Spleen (tissue), 11 donors: Measurements from ENCODE around the gene ANXA4. TPM values are rescaled to one million over a fixed set of nuclear protein-coding genes. Genes with fewer than 3 reads are reported as not detected.
"Not testable (repeated sequence)": the region's sequence is repeated elsewhere in the genome, so short reads cannot be mapped to it uniquely, and the experiment has no call there.

Source experiments
- DNase-seq: peaks from one replicate; pipeline ENCODE4 v3.0.0-alpha.2; 2020
- H3K27ac ChIP-seq, 8 donors: fragments of 200-600 bp; sonication (generic) in 7 of 8; 1 replicate in 4 of 8; 2 replicates in 4 of 8; pipeline versions ENCODE4 v1.5.0 to v1.8.0; 2016 to 2021; ENCODE audit warnings: inconsistent platforms in 4 of 8, mild to moderate bottlenecking in 4 of 8, moderate library complexity in 1 of 8
- H3K27me3 ChIP-seq, 7 donors: fragments of 200-600 bp; sonication (generic) in 6 of 7; replicated peaks in 1 of 7; 1 replicate in 4 of 7; 2 replicates in 3 of 7; pipeline versions ENCODE4 v1.5.0 to v1.8.0; 2016 to 2021; ENCODE audit warnings: inconsistent platforms in 3 of 7, mild to moderate bottlenecking in 1 of 7
- H3K36me3 ChIP-seq, 6 donors: fragments of 200-600 bp; sonication (generic) in 5 of 6; 1 replicate in 4 of 6; 2 replicates in 2 of 6; pipeline versions ENCODE4 v1.5.0 to v1.8.0; 2016 to 2021; ENCODE audit warnings: inconsistent platforms in 2 of 6
- H3K4me1 ChIP-seq, 6 donors: fragments of 200-600 bp; sonication (generic) in 5 of 6; 1 replicate in 3 of 6; 2 replicates in 3 of 6; pipeline versions ENCODE4 v1.5.0 to v1.8.0; 2016 to 2021; ENCODE audit warnings: inconsistent platforms in 3 of 6
- H3K4me3 ChIP-seq, 8 donors: fragments of 200-600 bp; sonication (generic) in 7 of 8; 1 replicate in 4 of 8; 2 replicates in 4 of 8; pipeline versions ENCODE4 v1.5.0 to v1.8.0; 2016 to 2021; ENCODE audit warnings: inconsistent platforms in 4 of 8, mild to moderate bottlenecking in 4 of 8, moderate library complexity in 2 of 8
- H3K9me3 ChIP-seq, 8 donors: fragments of 200-600 bp; sonication (generic) in 7 of 8; 1 replicate in 4 of 8; 2 replicates in 4 of 8; pipeline versions ENCODE4 v1.5.0 to v1.8.0; 2016 to 2021; ENCODE audit warnings: inconsistent platforms in 4 of 8
- POLR2A ChIP-seq, 3 donors: fragments of 450-650 bp; IDR thresholded peaks; one replicate each; pipeline ENCODE4 v1.5.1; 2017; ENCODE audit warnings: antibody characterized with exemption in 3 of 3, mild to moderate bottlenecking in 1 of 3
- POLR2AphosphoS5 ChIP-seq, 3 donors: sonication (generic); formaldehyde crosslinking; IDR thresholded peaks; one replicate each; pipeline ENCODE4 v1.5.1; 2017; ENCODE audit warnings: antibody characterized with exemption in 3 of 3
- WGBS, 5 donors: extraction: QIAGEN DNeasy Blood & Tissue Kit in 3 of 5; methylation state at CpG; one replicate each; pipeline versions ENCODE4 v1.1.5 to v1.1.7; 2013 to 2018; 5-methylcytosine and 5-hydroxymethylcytosine counted together
- intact Hi-C: fragments of 100-400 bp; cut with DNase I; formaldehyde crosslinking; loops from one replicate; pipeline ENCODE4 v1.15.0; 2023; ENCODE audit warnings: low total_unique reads
- polyA plus RNA-seq, 3 donors: library from polyadenylated mRNA; stranded (reverse); fragments of 200-250 nt; gene quantifications; one replicate each; pipeline ENCODE4 v1.2.1, GENCODE V29; 2013
- total RNA-seq, 7 donors: library from RNA; depleted of rRNA in 3 of 7; stranded (reverse); fragments of >200 nt in 3 of 7; fragmentation: NEBNext Ultra II Directional in 4 of 7; extraction: Animal tissue kit (Norgen Biotek cat#: 25700) in 4 of 7; gene quantifications; one replicate each; pipeline versions ENCODE4 v1.1.0 to v1.2.1, GENCODE V29; 2016 to 2021
- TF ChIP-seq, protein P1 (sequence below), 11 experiments: fragments of 200-600 bp in 7 of 11; fragments of 450-650 bp in 4 of 11; sonication (generic) in 4 of 11; IDR thresholded peaks in 8 of 11; conservative IDR thresholded peaks in 3 of 11; 1 replicate in 7 of 11; 2 replicates in 4 of 11; pipeline versions ENCODE4 v1.4.0 to v1.8.0; 2016 to 2021; ENCODE audit warnings: antibody characterized with exemption in 11 of 11, inconsistent platforms in 4 of 11, mild to moderate bottlenecking in 1 of 11
- donor health status: healthy with polysubstance abuse.
- donor health status: DM: no; HTN: no; CAD: no; lungs with moderate emphysema.
- donor health status: DM: no; HTN: no; CAD: no.
- donor health status: Bipolar disorder and iron deficiency.
- donor health status: healthy.
- donor health status: DM: no; HTN: no; CAD: no.
- donor health status: DM: yes; HTN: yes; CAD: no.

The ANXA4 gene
- total and polyA plus RNA-seq, 10 donors, result 15.0 to 56.1 (median 29.2) TPM

DNA sequence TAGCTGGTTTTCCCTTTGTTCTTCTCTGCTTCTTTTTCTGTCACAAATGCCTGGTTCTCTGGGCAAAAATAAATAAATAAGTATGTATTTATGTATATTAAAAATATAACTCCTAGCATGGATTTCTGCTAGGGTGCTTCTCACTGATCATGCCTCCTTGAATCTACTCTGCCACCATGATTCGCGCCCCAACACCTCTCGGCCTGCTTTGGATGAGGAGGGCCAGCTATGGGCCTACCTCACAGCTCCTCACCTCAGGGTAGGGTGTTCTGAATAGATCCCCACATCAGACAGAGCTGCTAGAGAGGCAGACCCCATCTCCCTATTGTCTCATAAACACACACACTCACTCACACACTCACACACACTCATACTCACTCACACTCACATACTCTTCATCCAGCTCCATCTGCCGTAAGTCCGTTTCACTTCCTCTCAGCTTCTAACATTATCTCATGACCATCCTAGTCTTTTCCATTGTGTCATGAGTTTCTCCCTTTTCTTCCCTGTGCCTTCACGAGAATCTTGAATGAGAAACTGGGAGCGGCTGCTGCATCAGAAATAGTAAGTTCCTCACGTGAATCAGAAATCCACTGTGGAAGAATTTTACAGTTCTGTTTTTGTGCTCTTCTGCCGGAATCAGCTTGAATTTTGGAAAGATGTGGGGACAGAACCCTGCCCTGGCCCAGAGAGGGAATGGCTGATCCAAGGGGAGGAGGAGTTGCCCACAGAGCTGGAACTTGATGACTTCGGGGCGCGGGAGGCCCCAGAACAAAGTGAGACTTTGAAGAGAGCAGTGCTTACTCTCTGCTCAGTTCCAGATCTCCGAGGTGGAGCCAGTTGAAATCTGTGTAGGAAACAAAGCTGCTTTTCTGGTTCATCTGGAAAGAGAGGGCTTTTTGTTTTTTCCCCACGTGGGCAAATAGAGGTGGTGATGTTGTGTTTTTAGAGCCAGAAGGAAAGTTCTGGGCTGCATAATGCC is 20.9 kb downstream of the ANXA4 start:
- H3K4me3 ChIP-seq, result no peak overlapping the region
- peaks cover 0 to 37% (median 18%) of the 10 kb centered on the region in 6 donors for H3K4me1 ChIP-seq
- no peak overlapping the region for H3K27ac ChIP-seq
- 86 to 90% (median 89%) methylated on average over 14 of the region's 14 CpGs for WGBS, 5 donors
- intact Hi-C loops, result no loop called here
- DNase-seq, result no peak
- no peak for TF ChIP-seq POLR2A (IDR thresholded peaks at IDR 0.05)
- TF ChIP-seq, protein P1, sequence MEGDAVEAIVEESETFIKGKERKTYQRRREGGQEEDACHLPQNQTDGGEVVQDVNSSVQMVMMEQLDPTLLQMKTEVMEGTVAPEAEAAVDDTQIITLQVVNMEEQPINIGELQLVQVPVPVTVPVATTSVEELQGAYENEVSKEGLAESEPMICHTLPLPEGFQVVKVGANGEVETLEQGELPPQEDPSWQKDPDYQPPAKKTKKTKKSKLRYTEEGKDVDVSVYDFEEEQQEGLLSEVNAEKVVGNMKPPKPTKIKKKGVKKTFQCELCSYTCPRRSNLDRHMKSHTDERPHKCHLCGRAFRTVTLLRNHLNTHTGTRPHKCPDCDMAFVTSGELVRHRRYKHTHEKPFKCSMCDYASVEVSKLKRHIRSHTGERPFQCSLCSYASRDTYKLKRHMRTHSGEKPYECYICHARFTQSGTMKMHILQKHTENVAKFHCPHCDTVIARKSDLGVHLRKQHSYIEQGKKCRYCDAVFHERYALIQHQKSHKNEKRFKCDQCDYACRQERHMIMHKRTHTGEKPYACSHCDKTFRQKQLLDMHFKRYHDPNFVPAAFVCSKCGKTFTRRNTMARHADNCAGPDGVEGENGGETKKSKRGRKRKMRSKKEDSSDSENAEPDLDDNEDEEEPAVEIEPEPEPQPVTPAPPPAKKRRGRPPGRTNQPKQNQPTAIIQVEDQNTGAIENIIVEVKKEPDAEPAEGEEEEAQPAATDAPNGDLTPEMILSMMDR (IDR thresholded peaks at IDR 0.05 in 8 of 11, conservative IDR thresholded peaks at IDR 0.05 in 3 of 11), result no peak
- no peak for TF ChIP-seq POLR2AphosphoS5 (IDR thresholded peaks at IDR 0.05)
- no peaks in the 10 kb centered on the region for H3K9me3 ChIP-seq
- H3K36me3 ChIP-seq, result peaks cover 0 to 21% (median 4%) of the 10 kb centered on the region in 6 donors
- no peaks in the 10 kb centered on the region for H3K27me3 ChIP-seq

DNA sequence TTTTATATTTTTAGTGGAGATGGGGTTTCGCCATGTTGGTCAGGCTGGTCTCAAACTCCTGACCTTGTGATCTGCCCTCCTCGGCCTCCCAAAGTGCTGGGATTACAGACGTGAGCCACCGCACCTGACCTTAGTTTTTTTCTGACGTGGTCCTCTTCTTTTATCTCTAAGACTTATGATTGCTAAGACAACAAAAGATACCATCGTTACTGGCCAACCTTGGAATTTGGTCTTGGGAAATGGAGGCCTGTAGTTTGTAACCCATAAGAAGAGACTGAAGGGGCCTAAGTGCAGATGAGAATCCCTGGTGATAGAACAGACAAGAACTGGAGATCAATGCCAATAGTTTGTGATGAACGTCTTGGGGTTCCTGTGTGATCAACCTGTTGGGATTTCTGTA is 21.9 kb downstream of the ANXA4 start:
- H3K27ac ChIP-seq, DNase-seq, intact Hi-C loops, H3K27me3 ChIP-seq, H3K4me3 ChIP-seq, H3K9me3 ChIP-seq: not testable (repeated sequence)
- peaks cover 0 to 11% (median 0%) of the 10 kb centered on the region in 6 donors for H3K36me3 ChIP-seq
- H3K4me1 ChIP-seq, result peaks cover 0 to 41% (median 19%) of the 10 kb centered on the region in 6 donors
- WGBS, 5 donors, result 92 to 97% (median 93%) methylated on average over 7 of the region's 7 CpGs

DNA sequence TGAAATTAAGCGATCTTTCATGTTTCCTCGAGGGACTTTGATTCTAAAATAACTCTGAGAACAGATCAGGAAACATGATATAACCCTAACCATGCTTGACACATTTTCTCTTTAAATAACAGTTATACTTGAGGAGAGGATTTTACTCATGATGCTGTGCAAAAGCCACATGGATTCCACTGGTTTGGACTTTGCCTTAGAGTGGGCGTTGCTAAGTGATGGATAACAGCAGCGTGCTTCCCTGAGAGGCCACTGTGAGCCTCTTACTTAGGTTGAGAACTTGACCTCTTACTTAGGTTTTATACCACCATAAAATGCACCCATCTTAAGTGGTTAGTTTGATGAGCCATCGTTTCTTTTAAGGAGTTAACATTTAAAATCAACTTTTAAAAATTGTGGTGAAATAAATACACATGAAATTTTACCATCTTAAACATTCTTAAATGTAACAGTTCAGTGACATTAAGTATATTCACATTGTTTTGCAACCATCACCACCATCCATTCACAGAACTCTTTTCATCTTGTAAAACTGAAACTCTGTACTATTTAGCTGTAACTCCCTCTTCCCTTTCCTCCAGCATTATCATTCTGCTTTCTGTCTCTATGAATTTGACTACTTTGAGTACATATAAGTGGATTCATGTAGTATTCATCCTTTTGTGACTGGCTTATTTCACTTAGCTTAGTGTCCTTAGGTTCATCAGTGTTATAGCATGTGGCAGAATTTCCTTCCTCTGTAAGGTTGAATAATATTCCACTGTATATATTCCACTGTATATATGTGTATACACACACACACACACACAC is 22.6 kb downstream of the ANXA4 start:
- no peak for DNase-seq
- Histone ChIP-seq H3K27ac (no peak overlapping the region), H3K36me3 (peaks cover 0 to 10% (median 0%) of the 10 kb centered on the region in 6 donors), H3K4me3 (no peak overlapping the region), H3K4me1 (peaks cover 0 to 43% (median 22%) of the 10 kb centered on the region in 6 donors), H3K27me3 (no peaks in the 10 kb centered on the region), H3K9me3 (no peaks in the 10 kb centered on the region)
- TF ChIP-seq POLR2A (IDR thresholded peaks at IDR 0.05), result no peak
- TF ChIP-seq, protein P1 (IDR thresholded peaks at IDR 0.05 in 8 of 11, conservative IDR thresholded peaks at IDR 0.05 in 3 of 11), result no peak
- no peak for TF ChIP-seq POLR2AphosphoS5 (IDR thresholded peaks at IDR 0.05)
- intact Hi-C loops, result no loop called here
- WGBS, 5 donors, result 63 to 76% (median 71%) methylated on average over 5 of the region's 5 CpGs

DNA sequence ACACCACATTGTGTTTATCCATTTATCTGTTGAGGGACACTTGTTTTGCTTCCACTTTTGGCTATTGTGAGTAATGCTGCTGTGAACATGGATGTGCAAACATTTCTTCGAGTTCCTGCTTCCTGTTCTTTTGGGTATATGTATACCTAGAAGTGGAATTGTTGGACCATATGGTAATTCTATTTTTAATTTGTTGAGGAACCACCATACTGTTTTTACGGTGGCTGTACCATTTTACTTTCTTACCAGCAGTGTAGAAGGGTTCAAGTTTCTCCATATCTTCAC is 23.1 kb downstream of the ANXA4 start:
- Histone ChIP-seq H3K9me3 (no peaks in the 10 kb centered on the region), H3K36me3 (peaks cover 0 to 10% (median 0%) of the 10 kb centered on the region in 6 donors), H3K27me3 (no peaks in the 10 kb centered on the region), H3K4me1 (peaks cover 0 to 49% (median 26%) of the 10 kb centered on the region in 6 donors), H3K27ac (no peak overlapping the region), H3K4me3 (no peak overlapping the region)
- 65 to 76% (median 67%) methylated on average over 2 of the region's 2 CpGs for WGBS, 5 donors
- no peak for DNase-seq
- intact Hi-C loops, result no loop called here
- TF ChIP-seq POLR2A (IDR thresholded peaks at IDR 0.05), result no peak
- no peak for TF ChIP-seq POLR2AphosphoS5 (IDR thresholded peaks at IDR 0.05)
- TF ChIP-seq, protein P1 (IDR thresholded peaks at IDR 0.05 in 8 of 11, conservative IDR thresholded peaks at IDR 0.05 in 3 of 11), result no peak
